Uterus (tissue), 4 donors: ENCODE data around the gene CACNA1F. TPM values are rescaled to one million over a fixed set of nuclear protein-coding genes. Genes with fewer than 3 reads are reported as not detected.

ENCODE experiments used
- DNase-seq, 2 donors: peaks; one replicate each; pipeline ENCODE4 v3.0.0-alpha.2; 2019 to 2020
- H3K27ac ChIP-seq, 2 donors: fragments of 200-600 bp; sonication (generic); 1 replicate in 1 of 2; 2 replicates in 1 of 2; pipeline ENCODE4 v1.5.1; 2016 to 2018
- H3K27me3 ChIP-seq, 2 donors: fragments of 200-600 bp; sonication (generic); one replicate each; pipeline ENCODE4 v1.5.1; 2018 to 2019; ENCODE audit warnings: control low read depth in 1 of 2
- H3K36me3 ChIP-seq, 2 donors: fragments of 200-600 bp; sonication (generic); one replicate each; pipeline ENCODE4 v1.5.1; 2019; ENCODE audit warnings: control low read depth in 1 of 2
- H3K4me1 ChIP-seq, 2 donors: fragments of 200-600 bp; sonication (generic); one replicate each; pipeline ENCODE4 v1.5.1; 2018 to 2019; ENCODE audit warnings: control low read depth in 1 of 2
- H3K4me3 ChIP-seq, 2 donors: fragments of 200-600 bp; sonication (generic); 1 replicate in 1 of 2; 2 replicates in 1 of 2; pipeline ENCODE4 v1.5.1; 2018 to 2019; ENCODE audit warnings: mild to moderate bottlenecking in 1 of 2
- H3K9me3 ChIP-seq, 2 donors: fragments of 200-600 bp; sonication (generic); one replicate each; pipeline ENCODE4 v1.5.1; 2019; ENCODE audit warnings: control low read depth in 1 of 2
- CTCF ChIP-seq, 4 experiments: fragments of 200-600 bp in 2 of 4; fragments of 450-650 bp in 2 of 4; sonication (generic) in 2 of 4; IDR thresholded peaks; one replicate each; pipeline ENCODE4 v1.5.1; 2016 to 2019; ENCODE audit warnings: antibody characterized with exemption in 4 of 4, mild to moderate bottlenecking in 2 of 4, moderate library complexity in 1 of 4
- POLR2A ChIP-seq, 2 donors: fragments of 450-650 bp; IDR thresholded peaks; one replicate each; pipeline ENCODE4 v1.6.1; 2016; ENCODE audit warnings: antibody characterized with exemption in 2 of 2, mild to moderate bottlenecking in 1 of 2, moderate library complexity in 1 of 2
- intact Hi-C: fragments of 100-400 bp; cut with DNase I; formaldehyde crosslinking; loops from one replicate; pipeline ENCODE4 v1.15.1; 2023; ENCODE audit warnings: low total_unique reads
- total RNA-seq, 4 donors: library from RNA; depleted of rRNA in 3 of 4; stranded (reverse); fragments of >200 nt in 3 of 4; gene quantifications; one replicate each; pipeline versions ENCODE4 v1.1.0 to v1.2.4, GENCODE V29; 2014 to 2023
- donor health status: DM: yes; HTN: yes; CAD: no.

The CACNA1F gene
- total RNA-seq, 4 donors from 2014 or later: 0.07 to 0.98 TPM; not detected in 2

GRCh38 chrX:49205443-49205842 is 27.7 kb downstream of the CACNA1F start:
- no peaks in the 10 kb centered on the region for H3K4me1 ChIP-seq
- TF ChIP-seq CTCF (IDR thresholded peaks at IDR 0.05) (no peak), POLR2A (IDR thresholded peaks at IDR 0.05) (no peak)
- H3K4me3 ChIP-seq: no peak overlapping the region
- no peak for DNase-seq
- no peaks in the 10 kb centered on the region for H3K27me3 ChIP-seq
- intact Hi-C loops: no loop called here
- no peaks in the 10 kb centered on the region for H3K9me3 ChIP-seq
- no peak overlapping the region for H3K27ac ChIP-seq
- H3K36me3 ChIP-seq: no peaks in the 10 kb centered on the region

- no peak for DNase-seq
- Histone ChIP-seq H3K4me3 (no peak overlapping the region), H3K27ac (no peak overlapping the region), H3K4me1 (no peaks in the 10 kb centered on the region), H3K27me3 (no peaks in the 10 kb centered on the region), H3K36me3 (no peaks in the 10 kb centered on the region), H3K9me3 (no peaks in the 10 kb centered on the region)
- no peak for TF ChIP-seq CTCF (IDR thresholded peaks at IDR 0.05)
- no peak for TF ChIP-seq POLR2A (IDR thresholded peaks at IDR 0.05)
- intact Hi-C loops: no loop called here
These were observed 28.4 kb downstream of the CACNA1F start for GRCh38 chrX:49204709-49205108.

GRCh38 chrX:49204017-49204416 is 29.1 kb downstream of the CACNA1F start:
- Histone ChIP-seq H3K27me3 (no peaks in the 10 kb centered on the region), H3K4me3 (no peak overlapping the region), H3K36me3 (no peaks in the 10 kb centered on the region), H3K27ac (no peak overlapping the region), H3K9me3 (no peaks in the 10 kb centered on the region), H3K4me1 (no peaks in the 10 kb centered on the region)
- intact Hi-C loops: no loop called here
- TF ChIP-seq CTCF (IDR thresholded peaks at IDR 0.05) (no peak), POLR2A (IDR thresholded peaks at IDR 0.05) (no peak)
- DNase-seq: no peak

- no peaks in the 10 kb centered on the region for H3K4me1 ChIP-seq
- intact Hi-C loops: no loop called here
- DNase-seq: no peak
- H3K36me3 ChIP-seq: no peaks in the 10 kb centered on the region
- no peaks in the 10 kb centered on the region for H3K27me3 ChIP-seq
- no peaks in the 10 kb centered on the region for H3K9me3 ChIP-seq
- H3K4me3 ChIP-seq: no peak overlapping the region
- H3K27ac ChIP-seq: no peak overlapping the region
- TF ChIP-seq POLR2A (IDR thresholded peaks at IDR 0.05) (no peak), CTCF (IDR thresholded peaks at IDR 0.05) (no peak)
These were observed 29.6 kb downstream of the CACNA1F start for GRCh38 chrX:49203536-49203935.

GRCh38 chrX:49202022-49202421 is 31.1 kb downstream of the CACNA1F start:
- H3K4me3 ChIP-seq: no peak overlapping the region
- no peaks in the 10 kb centered on the region for H3K9me3 ChIP-seq
- intact Hi-C loops: no loop called here
- no peaks in the 10 kb centered on the region for H3K27me3 ChIP-seq
- no peak for TF ChIP-seq POLR2A (IDR thresholded peaks at IDR 0.05)
- TF ChIP-seq CTCF (IDR thresholded peaks at IDR 0.05): no peak
- no peaks in the 10 kb centered on the region for H3K36me3 ChIP-seq
- no peak for DNase-seq
- H3K4me1 ChIP-seq: no peaks in the 10 kb centered on the region
- H3K27ac ChIP-seq: no peak overlapping the region
